IMR-90 (cell line): Measurements from ENCODE around the gene SYT2.

Source experiments
- CTCF ChIP-seq: conservative IDR thresholded peaks from 2 replicates; pipeline ENCODE4 v1.5.1; 2012; ENCODE audit warnings: mild to moderate bottlenecking, low read depth, low read length, improper control_type of control experiment
- MAFK ChIP-seq: IDR thresholded peaks from 2 replicates; pipeline ENCODE4 v1.6.1; 2012; ENCODE audit warnings: low read depth, low read length, improper control_type of control experiment
- RFX5 ChIP-seq: IDR thresholded peaks from 2 replicates; pipeline ENCODE4 v1.8.0; 2012; ENCODE audit warnings: low read depth, mild to moderate bottlenecking, low read length, moderate library complexity

- TF ChIP-seq CTCF = no peak
- TF ChIP-seq MAFK = no peak
- no peak for TF ChIP-seq RFX5
These were observed 22.9 kb downstream of the SYT2 start for GRCh38 chr1:202687370-202687769.
